Epithelial cell of prostate (primary cell): ENCODE data around the gene ARHGEF1.
A peak's percentile ranks its signal among the peaks of the same experiment; 100 is the strongest.

ENCODE experiments used
- DNase-seq: peaks from one replicate; pipeline ENCODE4 v3.0.0-alpha.2; 2011; ENCODE audit warnings: low read depth, low spot score
- H3K27ac ChIP-seq: fragments of 450-650 bp; 2 replicates; pipeline ENCODE4 v1.5.1; 2017; ENCODE audit warnings: mild to moderate bottlenecking

The ARHGEF1 gene

DNA sequence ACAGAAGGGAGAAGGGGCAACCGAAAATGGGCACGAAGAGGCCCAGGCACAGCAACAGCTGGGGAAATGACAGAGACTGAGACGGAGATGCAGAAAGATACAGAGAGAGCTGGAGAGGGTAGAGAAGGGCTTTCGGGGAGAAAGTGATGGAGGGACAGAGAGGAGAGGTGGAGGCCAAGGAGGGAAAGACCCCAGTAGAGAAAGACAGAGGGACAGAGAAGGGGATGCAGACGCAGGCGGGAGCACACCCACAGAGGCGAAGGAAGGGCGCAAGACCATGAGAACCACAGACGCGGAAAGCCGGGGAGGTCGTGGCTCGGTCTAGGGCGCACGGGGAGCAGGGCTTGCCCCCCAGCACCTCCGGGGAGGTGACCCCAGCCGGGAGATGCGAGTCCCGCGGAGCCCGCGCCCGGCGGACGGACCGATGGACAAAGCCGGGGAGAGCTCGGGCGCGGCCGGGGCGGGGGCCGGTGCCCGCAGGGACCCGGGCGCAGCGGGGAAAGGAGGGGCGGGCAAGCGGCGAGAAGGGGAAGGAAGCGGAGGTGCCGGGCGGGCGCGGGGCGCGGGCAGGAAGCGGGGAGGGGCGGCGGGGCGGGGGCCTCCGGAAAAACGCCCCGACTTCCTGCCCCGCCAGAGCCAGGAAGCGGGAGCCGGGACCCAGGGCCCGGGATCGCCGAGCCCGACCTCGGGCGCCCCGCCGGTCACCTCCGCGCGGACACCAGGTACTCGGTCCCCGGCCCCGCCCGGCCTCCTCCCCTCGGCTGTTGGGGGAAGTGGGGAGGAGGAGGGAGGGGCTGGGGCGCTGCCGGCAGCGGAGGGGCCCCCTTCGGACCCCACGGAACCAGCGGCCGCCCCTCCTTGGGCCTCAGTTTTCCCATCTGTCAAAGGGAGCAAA is at the start of gene ARHGEF1:
Gene ARHGEF1, plus strand, starts transcription at position 617 of the 895 bp plus-strand sequence. CDS start 4,899 bp downstream, outside the sequence.
- no peak for DNase-seq
- H3K27ac ChIP-seq: peak within 1 kb of the TSS; percentile 96

GRCh38 chr19:41837981-41838708 is 44.8 kb upstream of the ARHGEF1 start:
- H3K27ac ChIP-seq: no peak overlapping the region
- DNase-seq: no peak

- H3K27ac ChIP-seq: no peak overlapping the region
- no peak for DNase-seq
Measured at GRCh38 chr19:41839211-41839610, 43.8 kb upstream of the ARHGEF1 start.

DNA sequence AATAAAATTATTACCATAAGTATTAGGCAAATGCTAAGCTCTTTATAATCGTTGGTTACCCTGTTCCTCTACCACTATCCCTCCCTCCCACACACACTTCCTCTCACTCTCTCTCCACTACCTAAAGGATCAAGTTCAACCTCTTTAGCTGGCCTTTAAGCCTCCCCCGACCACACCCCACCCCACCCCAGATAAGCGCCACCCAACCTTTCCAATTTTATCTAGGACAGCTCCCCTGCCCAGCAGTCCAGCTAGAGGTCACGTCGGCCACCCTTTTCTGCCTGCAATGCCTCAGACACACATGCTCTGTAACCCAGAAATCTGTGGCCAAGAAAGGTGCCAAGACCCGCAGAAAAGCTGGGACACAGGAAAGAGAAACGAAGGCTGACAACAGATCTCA is 39.6 kb upstream of the ARHGEF1 start:
- no peak overlapping the region for H3K27ac ChIP-seq
- DNase-seq: no peak

- H3K27ac ChIP-seq: no peak within 1 kb of the TSS
- no peak for DNase-seq
Measured at GRCh38 chr19:41844601-41845000, 38.4 kb upstream of the ARHGEF1 start, which contains the start of gene LYPD4. TSS of gene LYPD4 (minus strand) at chr19:41844683. CDS start at chr19:41839285, 5,398 bp downstream.

DNA sequence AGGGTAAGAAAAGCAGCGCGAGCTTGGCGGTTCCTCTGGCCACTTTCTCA is 38.2 kb upstream of the ARHGEF1 start, which contains the start of gene DMRTC2:
Gene DMRTC2, plus strand, starts transcription at position 42 of the 50 bp plus-strand sequence. CDS start 2,387 bp downstream, outside the sequence.
- DNase-seq: no peak
- H3K27ac ChIP-seq: no peak within 1 kb of the TSS

GRCh38 chr19:41845051-41845590 is 37.9 kb upstream of the ARHGEF1 start:
- H3K27ac ChIP-seq: no peak overlapping the region
- DNase-seq: no peak

DNA sequence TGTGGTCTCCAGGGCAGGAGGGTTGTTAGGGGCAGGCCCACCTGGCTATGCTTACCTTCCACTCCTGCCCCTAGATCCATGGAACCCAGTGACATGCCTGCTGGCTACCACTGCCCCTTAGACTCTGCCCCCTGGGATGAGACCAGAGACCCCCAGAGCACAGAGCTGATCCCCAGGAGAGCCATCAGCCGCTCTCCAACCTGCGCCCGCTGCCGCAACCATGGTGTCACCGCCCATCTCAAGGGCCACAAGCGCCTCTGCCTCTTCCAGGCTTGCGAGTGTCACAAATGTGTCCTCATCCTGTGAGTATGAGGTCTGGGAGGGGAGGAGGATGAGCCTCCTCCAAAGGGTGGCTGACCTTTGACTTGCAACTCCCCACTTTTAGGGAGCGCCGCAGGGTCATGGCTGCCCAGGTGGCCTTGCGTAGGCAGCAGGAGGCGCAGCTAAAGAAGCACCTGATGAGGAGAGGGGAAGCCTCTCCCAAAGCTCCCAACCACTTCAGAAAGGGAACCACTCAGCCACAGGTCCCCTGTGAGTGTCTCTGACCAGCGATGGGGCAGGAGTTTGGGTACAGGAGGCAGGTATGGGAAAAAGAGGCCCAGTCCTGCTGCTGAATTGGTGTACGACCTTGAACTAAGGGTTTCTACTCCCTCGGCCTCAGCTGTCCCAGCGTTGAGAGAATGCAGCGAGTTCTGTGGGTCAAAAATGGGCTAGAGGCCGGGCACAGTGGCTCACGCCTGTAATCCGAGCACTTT is 35.5 kb upstream of the ARHGEF1 start:
- no peak overlapping the region for H3K27ac ChIP-seq
- no peak for DNase-seq

DNA sequence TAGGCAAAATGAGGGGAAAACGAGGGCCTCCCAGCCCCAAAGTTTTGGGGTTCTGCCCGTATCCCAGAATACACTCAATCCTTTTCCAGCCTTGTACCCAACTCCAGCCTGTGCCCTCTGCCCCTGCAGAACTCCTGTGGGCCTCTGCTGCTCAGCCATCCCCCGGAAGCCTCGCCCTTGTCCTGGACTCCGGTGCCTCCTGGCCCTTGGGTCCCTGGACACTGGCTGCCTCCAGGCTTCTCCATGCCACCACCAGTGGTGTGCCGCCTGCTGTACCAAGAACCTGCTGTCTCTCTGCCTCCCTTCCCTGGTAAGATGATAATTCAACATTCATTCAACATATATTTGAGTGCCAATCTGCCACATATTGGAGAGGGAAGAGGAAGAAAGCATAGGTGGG is 34.3 kb upstream of the ARHGEF1 start:
- DNase-seq: no peak
- no peak overlapping the region for H3K27ac ChIP-seq

DNA sequence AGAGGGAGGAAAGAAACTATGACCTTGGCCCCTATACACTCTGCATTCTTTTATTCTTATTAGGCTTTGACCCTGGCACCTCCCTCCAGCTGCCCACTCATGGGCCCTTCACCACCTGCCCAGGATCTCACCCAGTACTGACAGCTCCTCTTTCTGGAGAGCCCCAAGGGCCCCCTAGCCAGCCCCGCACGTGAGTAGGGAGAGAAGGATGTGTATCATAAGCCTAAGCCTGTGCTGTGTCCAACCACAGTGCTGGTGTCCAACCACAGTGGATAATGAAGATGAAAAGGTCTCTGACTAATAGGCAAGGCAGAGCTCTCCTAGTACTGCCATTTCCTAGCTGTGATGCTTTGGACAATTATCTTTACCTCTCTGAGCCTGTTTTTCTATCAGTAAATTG is 33.9 kb upstream of the ARHGEF1 start:
- no peak overlapping the region for H3K27ac ChIP-seq
- DNase-seq: no peak

- H3K27ac ChIP-seq: no peak overlapping the region
- DNase-seq: no peak
Measured at GRCh38 chr19:41850381-41850780, 32.6 kb upstream of the ARHGEF1 start.

DNA sequence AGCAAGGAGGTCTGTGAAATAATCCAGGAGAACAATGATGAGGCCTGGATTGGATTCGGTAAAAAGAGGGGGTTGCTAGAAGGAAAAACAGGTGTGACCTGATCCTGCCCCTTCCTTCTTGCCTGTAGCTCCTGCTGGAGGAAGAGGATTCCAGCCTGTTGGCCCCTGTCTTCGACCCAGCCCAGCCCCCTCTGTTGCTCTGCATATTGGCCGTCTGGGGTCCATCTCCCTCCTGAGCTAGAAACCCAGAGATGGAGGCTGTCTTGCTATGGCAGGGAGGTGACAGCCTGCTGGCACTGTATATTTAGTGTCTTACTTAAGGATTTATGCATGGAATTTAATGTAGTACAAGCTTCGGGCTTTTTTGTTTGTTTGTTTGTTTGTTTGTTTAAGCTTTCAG is 31.5 kb upstream of the ARHGEF1 start:
- no peak overlapping the region for H3K27ac ChIP-seq
- no peak for DNase-seq

DNA sequence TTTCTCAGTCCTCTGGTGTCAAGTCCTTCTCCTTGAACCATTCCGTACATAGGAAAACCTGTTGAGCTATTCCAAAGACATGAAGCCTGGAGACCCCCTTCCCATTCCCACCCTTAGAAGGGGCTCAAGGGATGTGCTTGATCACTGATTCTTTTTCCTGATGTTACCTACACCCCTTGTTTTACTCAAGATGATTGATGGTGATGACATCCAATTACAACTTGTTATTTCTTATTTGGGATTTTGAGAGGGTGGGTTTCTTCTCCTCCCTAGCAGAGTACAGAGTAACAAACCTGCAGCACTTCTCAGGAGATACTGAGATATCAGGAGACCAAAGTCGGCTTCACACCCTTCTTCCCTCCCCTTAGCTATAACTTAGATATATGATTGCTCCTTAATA is 29.6 kb upstream of the ARHGEF1 start:
- DNase-seq: no peak
- H3K27ac ChIP-seq: no peak overlapping the region

- DNase-seq: no peak
- H3K27ac ChIP-seq: no peak overlapping the region
Measured at GRCh38 chr19:41853768-41854167, 29.2 kb upstream of the ARHGEF1 start.

DNA sequence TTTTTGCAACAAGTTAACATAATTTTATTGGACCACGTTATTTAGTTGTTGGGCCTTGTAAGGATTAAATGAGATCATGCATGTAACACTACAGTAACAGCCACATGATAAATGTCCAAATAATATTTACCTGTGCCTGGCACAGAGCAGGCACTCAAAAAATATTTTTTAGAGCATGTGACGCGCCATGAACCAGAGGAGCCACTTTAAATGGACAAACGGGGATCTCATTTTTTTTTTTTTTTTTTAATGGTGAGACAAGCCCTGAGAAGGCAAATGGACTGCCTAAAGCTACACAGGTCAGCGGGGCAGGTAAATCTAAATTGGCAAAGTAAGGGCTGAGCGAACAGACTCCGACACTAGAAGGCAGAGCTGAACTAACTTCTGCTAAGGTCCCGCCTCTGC is 23.8 kb upstream of the ARHGEF1 start:
- peak overlapping the region; percentile 91 for H3K27ac ChIP-seq

GRCh38 chr19:41859618-41860418 is 23.2 kb upstream of the ARHGEF1 start, which contains the start of gene RPS19:
TSS of gene RPS19 (plus strand) at chr19:41860255. CDS start at chr19:41860775, 520 bp downstream.
- H3K27ac ChIP-seq: peak within 1 kb of the TSS; percentile 91
- DNase-seq: peak; percentile 93

More for the DNA sequence above, 23.8 kb upstream of the ARHGEF1 start:
- DNase-seq: no peak

DNA sequence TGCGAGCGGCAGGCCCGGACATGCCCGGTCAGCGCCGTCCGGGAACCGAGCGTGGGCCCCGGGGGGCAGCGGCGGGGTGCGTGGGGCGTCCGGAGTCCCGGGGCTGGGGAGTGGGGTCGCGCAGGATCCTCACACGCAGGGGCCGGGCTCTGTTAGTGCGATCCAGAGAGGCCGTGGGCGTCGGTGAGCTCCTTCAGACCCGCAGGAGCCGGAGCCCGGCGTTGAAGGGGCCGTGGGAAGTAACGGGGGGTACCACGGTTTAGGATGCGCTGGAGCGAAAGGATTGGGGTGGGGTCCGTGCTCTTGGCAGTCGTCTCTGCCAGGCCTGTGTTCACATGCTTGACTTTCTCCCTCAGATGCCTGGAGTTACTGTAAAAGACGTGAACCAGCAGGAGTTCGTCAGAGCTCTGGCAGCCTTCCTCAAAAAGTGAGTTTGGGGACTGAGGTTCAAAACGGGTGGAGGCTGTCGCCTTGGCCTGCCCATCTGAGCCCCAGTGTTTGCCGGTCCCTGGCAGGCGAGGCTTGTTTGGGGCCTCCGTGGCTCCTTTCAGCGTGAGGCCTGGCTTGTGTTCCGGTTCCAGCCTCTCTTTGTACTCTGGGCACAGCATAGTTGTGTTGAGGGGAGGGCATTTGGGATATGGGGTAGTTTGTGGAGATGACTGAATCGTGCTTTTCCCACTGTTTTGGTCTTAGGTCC is 22.4 kb upstream of the ARHGEF1 start:
- no peak for DNase-seq

DNA sequence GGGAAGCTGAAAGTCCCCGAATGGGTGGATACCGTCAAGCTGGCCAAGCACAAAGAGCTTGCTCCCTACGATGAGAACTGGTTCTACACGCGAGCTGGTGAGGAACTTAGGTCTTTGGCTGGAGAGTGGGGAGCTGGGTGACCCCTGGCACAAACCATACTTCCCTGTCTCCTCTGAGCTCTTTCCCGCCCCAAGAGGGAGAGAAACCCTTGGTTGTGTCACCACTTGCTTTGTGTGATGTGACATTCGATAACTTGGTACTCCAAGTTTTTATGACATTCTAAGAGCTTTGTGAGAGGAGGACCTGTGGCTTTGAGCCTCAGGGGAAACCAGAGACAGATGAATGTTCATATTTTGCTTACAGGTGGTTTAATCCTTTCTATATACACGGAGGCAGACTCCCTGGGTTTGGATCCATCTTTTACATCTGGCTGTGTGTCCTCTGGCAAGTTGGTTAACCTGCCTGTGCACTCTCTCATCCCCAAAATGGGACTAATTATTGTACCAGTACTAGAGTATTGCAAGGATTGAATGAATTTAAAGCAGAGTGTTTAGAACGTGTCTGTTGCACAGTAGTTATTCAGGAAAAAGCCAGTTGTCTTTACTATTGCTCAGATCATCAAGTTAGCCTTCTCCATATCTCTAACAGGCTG is 21.7 kb upstream of the ARHGEF1 start:
- no peak for DNase-seq
- peak overlapping the region; percentile 91 for H3K27ac ChIP-seq

More for the DNA sequence above, 22.4 kb upstream of the ARHGEF1 start:
- peak overlapping the region; percentile 91 for H3K27ac ChIP-seq

DNA sequence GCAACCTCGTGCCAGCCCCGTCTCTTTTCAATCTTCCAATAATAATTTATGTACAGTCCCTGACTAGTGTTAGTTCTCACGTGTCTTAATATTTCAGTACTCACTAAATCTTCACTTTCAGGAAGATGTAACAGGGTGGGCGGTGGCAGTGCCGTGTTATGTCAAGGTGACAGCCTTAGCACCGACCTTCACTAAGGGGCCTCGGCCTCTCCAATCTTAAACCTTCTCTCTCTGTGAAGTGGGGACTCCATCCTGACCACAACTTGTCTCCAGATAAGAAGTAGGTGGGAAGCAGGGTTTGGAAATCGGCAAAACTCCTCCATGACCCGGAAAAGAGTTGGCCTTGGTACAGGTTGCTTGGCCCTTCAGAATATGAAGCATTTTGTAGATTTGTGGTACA is 21.1 kb upstream of the ARHGEF1 start:
- peak overlapping the region; percentile 91 for H3K27ac ChIP-seq
- no peak for DNase-seq
